LNCaP clone FGC (cell line): ENCODE results near the gene TXNDC17.

Experiments
- DNase-seq: peaks from one replicate; pipeline ENCODE4 v3.0.0-alpha.2; 2011; ENCODE audit warnings: low read depth
- H3K4me3 ChIP-seq: 2 replicates; pipeline ENCODE4 v1.5.1; 2011; ENCODE audit warnings: mild to moderate bottlenecking, low read depth, low read length, control low read depth
- CTCF ChIP-seq: IDR thresholded peaks from 2 replicates; pipeline ENCODE4 v1.5.1; 2012; ENCODE audit warnings: mild to moderate bottlenecking; ENCODE audit not compliant: control insufficient read depth, insufficient read depth; ENCODE audit errors: extremely low read depth

Gene TXNDC17

GRCh38 chr17:6683730-6684459, 43.0 kb downstream of the TXNDC17 start:
- no peak for TF ChIP-seq CTCF
- DNase-seq: no peak
- no peak overlapping the region for H3K4me3 ChIP-seq

- TF ChIP-seq CTCF: no peak
- DNase-seq: no peak
Measured at GRCh38 chr17:6684460-6684783, 43.6 kb downstream of the TXNDC17 start.

GRCh38 chr17:6684881-6685767, 44.3 kb downstream of the TXNDC17 start:
- no peak overlapping the region for H3K4me3 ChIP-seq
- no peak for DNase-seq
- no peak for TF ChIP-seq CTCF

More at GRCh38 chr17:6684460-6684783, 43.6 kb downstream of the TXNDC17 start:
- no peak overlapping the region for H3K4me3 ChIP-seq

DNA sequence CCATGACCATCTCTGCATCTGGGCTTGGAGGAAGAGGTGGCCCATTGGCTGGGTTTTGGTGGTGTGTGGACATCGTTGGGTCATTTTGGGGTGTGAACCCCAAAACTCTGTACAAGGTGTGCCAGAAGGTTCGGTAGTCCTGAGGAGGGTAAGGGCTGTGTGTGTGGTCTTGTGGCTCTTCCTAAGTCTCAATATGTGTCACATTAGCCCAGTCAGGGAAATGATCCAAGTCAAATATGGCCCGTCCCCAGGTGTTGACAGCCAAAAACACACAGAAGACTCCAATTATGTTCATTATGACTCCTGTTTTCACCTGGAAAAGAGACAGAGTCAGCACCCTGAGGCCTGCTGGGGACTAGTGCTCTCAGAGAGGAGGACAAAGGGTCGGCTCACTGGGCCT, 45.2 kb downstream of the TXNDC17 start:
- H3K4me3 ChIP-seq: no peak overlapping the region
- peak; percentile 60 for DNase-seq
- no peak for TF ChIP-seq CTCF

- H3K4me3 ChIP-seq: no peak overlapping the region
- DNase-seq: no peak
- no peak for TF ChIP-seq CTCF
Measured at GRCh38 chr17:6688944-6689343, 48.1 kb downstream of the TXNDC17 start.

DNA sequence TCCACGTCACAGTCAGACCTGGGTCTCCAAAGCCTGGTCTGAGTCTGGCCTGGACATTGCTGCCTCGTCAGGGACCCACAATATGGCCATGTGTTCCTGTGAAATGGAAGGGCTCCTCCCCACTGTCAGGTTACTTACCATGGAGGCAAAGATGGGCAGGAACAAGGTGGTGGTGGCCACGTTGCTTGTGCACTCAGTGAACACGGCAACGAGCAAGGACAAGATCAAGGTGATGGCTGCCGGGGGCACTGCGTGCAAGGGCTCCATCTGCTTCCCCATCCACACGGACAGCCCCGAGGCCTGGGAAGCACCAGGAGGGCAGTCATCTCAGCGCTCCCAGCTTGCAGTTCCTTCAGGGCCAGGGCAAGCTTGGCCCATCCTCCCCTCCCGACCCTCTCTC, 49.8 kb downstream of the TXNDC17 start:
- TF ChIP-seq CTCF: no peak
- no peak overlapping the region for H3K4me3 ChIP-seq
- no peak for DNase-seq
